ENCODE measurements around the gene AHRR.
"Not testable (repeated sequence)": the region's sequence is repeated elsewhere in the genome, so short reads cannot be mapped to it uniquely, and the experiment has no call there.

The AHRR gene

DNA sequence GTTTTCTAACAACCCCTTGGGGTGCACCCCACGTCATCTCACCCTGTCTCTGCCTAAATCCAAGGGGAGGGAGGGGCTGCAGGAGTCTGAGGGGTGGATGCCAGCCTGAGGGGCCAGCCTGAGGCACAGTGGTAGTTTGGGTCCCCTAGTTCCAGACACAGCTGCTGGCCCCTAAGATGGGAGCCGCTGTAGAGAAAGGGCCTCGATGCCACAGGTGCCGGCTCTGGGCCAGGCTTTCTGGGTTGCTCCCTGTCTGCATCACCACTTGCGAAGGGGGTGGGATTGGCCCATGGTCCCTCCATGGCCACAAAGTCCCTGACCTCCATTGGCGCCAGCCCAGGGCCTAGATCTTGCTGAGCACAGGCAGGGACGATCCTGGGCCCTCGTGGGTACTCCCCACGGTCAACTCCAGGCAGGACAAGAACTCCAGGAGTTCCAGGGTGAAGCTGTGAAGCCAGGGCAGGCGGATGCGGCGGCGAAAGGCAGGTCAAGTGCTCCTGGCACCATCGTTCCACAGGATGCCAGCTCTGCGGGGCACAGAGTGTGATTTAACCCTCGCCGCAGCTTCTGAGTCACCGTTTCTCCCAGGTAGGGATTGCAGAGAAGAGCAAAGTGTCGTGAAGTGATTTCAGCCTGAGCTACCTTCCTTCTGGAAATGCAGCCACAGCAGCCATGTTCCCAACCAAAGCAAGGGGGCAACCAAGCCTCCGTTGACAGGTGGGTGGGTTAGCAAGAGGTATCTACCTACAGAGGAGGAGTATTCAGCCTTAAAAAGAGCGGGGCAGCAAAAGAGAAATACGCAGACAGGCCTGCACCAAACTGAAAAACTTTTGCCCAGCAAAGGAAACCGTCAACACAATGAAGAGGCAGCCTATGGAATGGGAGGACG, 79.9 kb downstream of the AHRR start:
- no peak overlapping the region for H3K4me2 ChIP-seq (ENCODE audit: low read length)
- H3K9ac ChIP-seq (ENCODE audit: low read length), result no peak overlapping the region; the same call in 1 of the 2 replicates
- TF ChIP-seq EZH2 (IDR thresholded peaks at IDR 0.05; ENCODE audit: borderline replicate concordance, low read length) (no peak), CTCF (IDR thresholded peaks at IDR 0.05; ENCODE audit: low read length) (no peak)
- no peaks in the 10 kb centered on the region for H3K9me2 ChIP-seq (ENCODE audit: low read depth, low read length)
- no peaks in the 10 kb centered on the region for H3K79me2 ChIP-seq (ENCODE audit: insufficient read depth, low read length)
- H3K27ac ChIP-seq (ENCODE audit: low read depth, low read length, poor library complexity, severe bottlenecking), result peak overlapping the region; percentile 96
- H3K36me3 ChIP-seq (ENCODE audit: insufficient read depth, low read length), result peaks cover 6% of the 10 kb centered on the region; the same call in 1 of the 2 replicates
- no peaks in the 10 kb centered on the region for H4K20me1 ChIP-seq (ENCODE audit: insufficient read depth, low read length)
- H2AFZ ChIP-seq (ENCODE audit: low read length), result no peak overlapping the region
- peaks cover 50% of the 10 kb centered on the region for H3K4me1 ChIP-seq (ENCODE audit: insufficient read depth, low read length, severe bottlenecking)
- no peaks in the 10 kb centered on the region for H3K9me3 ChIP-seq (ENCODE audit: low read length)
- no peak overlapping the region for H3K4me3 ChIP-seq (ENCODE audit: low read depth, low read length, poor library complexity, severe bottlenecking)
- no peaks in the 10 kb centered on the region for H3F3A ChIP-seq (ENCODE audit: insufficient read depth, low read length)
- no peaks in the 10 kb centered on the region for H3K27me3 ChIP-seq (ENCODE audit: insufficient read depth, low read length)

DNA sequence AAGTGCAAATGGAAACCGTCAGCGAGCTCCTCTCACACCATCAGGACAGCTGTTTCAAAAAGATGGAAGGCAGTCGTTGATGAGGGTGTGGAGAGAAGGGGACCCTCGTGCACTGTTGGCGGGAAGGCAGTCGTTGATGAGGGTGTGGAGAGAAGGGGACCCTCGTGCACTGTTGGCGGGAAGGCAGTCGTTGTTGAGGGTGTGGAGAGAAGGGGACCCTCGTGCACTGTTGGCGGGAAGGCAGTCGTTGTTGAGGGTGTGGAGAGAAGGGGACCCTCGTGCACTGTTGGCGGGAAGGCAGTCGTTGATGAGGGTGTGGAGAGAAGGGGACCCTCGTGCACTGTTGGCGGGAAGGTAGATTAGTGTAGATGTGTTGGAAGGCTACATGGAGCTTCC, 80.7 kb downstream of the AHRR start:
- H3K36me3 ChIP-seq (ENCODE audit: insufficient read depth, low read length); H3K79me2 ChIP-seq (ENCODE audit: insufficient read depth, low read length); H3F3A ChIP-seq (ENCODE audit: insufficient read depth, low read length); H3K9ac ChIP-seq (ENCODE audit: low read length); H4K20me1 ChIP-seq (ENCODE audit: insufficient read depth, low read length); H3K9me2 ChIP-seq (ENCODE audit: low read depth, low read length); H2AFZ ChIP-seq (ENCODE audit: low read length); H3K4me3 ChIP-seq (ENCODE audit: low read depth, low read length, poor library complexity, severe bottlenecking); H3K9me3 ChIP-seq (ENCODE audit: low read length); H3K4me2 ChIP-seq (ENCODE audit: low read length); H3K27me3 ChIP-seq (ENCODE audit: insufficient read depth, low read length): not testable (repeated sequence)
- peak overlapping the region; percentile 96 for H3K27ac ChIP-seq (ENCODE audit: low read depth, low read length, poor library complexity, severe bottlenecking)
- peaks cover 48% of the 10 kb centered on the region for H3K4me1 ChIP-seq (ENCODE audit: insufficient read depth, low read length, severe bottlenecking)

DNA sequence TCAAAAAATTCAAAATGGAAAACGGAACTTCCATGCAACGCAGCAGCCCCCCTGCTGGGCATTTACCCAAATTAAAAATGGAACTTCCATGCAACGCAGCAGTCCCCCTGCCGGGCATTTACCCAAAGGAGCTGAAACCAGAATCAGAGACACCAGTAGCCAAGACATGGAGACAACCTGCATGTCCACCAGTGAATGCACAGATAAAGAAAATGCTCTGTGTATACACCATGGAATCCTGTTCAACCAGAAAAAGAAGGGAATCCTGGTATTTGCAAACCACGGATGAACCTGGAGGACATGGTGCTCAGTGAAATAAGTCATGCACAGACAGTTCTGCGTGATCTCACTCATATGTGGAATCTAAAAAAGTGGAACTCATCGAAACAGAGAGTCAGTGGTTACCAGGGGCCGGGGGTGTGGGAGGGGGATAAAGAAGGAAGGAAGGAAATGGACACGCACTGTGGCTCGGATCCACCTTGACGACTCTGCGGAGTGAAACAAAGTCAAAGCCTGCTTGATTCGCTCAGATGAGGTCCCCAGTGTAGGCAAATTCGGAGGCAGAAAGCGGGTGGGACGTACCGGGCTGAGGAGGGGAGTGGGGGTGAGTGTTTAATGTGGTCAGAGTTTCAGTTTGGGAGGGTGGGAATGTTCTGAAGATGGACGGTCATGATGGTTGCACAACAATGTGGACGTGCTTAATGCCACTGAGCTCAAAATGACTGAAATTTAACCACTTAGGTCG, 81.3 kb downstream of the AHRR start:
- Histone ChIP-seq H3K4me3 (ENCODE audit: low read depth, low read length, poor library complexity, severe bottlenecking) (no peak overlapping the region), H2AFZ (ENCODE audit: low read length) (no peak overlapping the region), H3K9ac (ENCODE audit: low read length) (no peak overlapping the region; the same call in 1 of the 2 replicates), H3K9me3 (ENCODE audit: low read length) (no peaks in the 10 kb centered on the region), H3K36me3 (ENCODE audit: insufficient read depth, low read length) (peaks cover 6% of the 10 kb centered on the region; the same call in 1 of the 2 replicates), H3F3A (ENCODE audit: insufficient read depth, low read length) (no peaks in the 10 kb centered on the region), H3K79me2 (ENCODE audit: insufficient read depth, low read length) (no peaks in the 10 kb centered on the region), H3K4me2 (ENCODE audit: low read length) (peak overlapping the region; percentile 33), H3K4me1 (ENCODE audit: insufficient read depth, low read length, severe bottlenecking) (peaks cover 49% of the 10 kb centered on the region), H4K20me1 (ENCODE audit: insufficient read depth, low read length) (no peaks in the 10 kb centered on the region), H3K27me3 (ENCODE audit: insufficient read depth, low read length) (no peaks in the 10 kb centered on the region), H3K27ac (ENCODE audit: low read depth, low read length, poor library complexity, severe bottlenecking) (peak overlapping the region; percentile 80), H3K9me2 (ENCODE audit: low read depth, low read length) (no peaks in the 10 kb centered on the region)
- TF ChIP-seq EZH2 (IDR thresholded peaks at IDR 0.05; ENCODE audit: borderline replicate concordance, low read length) (no peak), CTCF (IDR thresholded peaks at IDR 0.05; ENCODE audit: low read length) (peak; percentile 31; the same call in 1 of the 2 replicates)
